HUES48 (cell line): Measurements from ENCODE around the gene COA5.
A peak's percentile ranks its signal among the peaks of the same experiment; 100 is the strongest.

Source experiments
- H3K27ac ChIP-seq: one replicate; pipeline ENCODE4 v1.7.0; 2013; ENCODE audit warnings: low read depth, low read length, inconsistent platforms
- H3K27me3 ChIP-seq: 2 replicates; pipeline ENCODE4 v1.6.1; 2013; ENCODE audit warnings: mild to moderate bottlenecking, low read length; ENCODE audit not compliant: control insufficient read depth, insufficient read depth
- H3K36me3 ChIP-seq: 2 replicates; pipeline ENCODE4 v1.6.1; 2013; ENCODE audit warnings: low read length; ENCODE audit not compliant: control insufficient read depth, insufficient read depth
- H3K4me1 ChIP-seq: 2 replicates; pipeline ENCODE4 v1.6.1; 2013; ENCODE audit warnings: mild to moderate bottlenecking, low read length; ENCODE audit not compliant: control insufficient read depth, insufficient read depth
- H3K4me3 ChIP-seq: 2 replicates; pipeline ENCODE4 v1.5.1; 2013; ENCODE audit warnings: mild to moderate bottlenecking, low read depth, low read length
- H3K9ac ChIP-seq: 2 replicates; pipeline ENCODE4 v1.6.1; 2013; ENCODE audit warnings: mild to moderate bottlenecking, low read depth, low read length, moderate library complexity
- H3K9me3 ChIP-seq: 2 replicates; pipeline ENCODE4 v1.6.1; 2013; ENCODE audit warnings: low read length; ENCODE audit not compliant: control insufficient read depth, insufficient read depth

COA5 gene, protein sequence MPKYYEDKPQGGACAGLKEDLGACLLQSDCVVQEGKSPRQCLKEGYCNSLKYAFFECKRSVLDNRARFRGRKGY

DNA sequence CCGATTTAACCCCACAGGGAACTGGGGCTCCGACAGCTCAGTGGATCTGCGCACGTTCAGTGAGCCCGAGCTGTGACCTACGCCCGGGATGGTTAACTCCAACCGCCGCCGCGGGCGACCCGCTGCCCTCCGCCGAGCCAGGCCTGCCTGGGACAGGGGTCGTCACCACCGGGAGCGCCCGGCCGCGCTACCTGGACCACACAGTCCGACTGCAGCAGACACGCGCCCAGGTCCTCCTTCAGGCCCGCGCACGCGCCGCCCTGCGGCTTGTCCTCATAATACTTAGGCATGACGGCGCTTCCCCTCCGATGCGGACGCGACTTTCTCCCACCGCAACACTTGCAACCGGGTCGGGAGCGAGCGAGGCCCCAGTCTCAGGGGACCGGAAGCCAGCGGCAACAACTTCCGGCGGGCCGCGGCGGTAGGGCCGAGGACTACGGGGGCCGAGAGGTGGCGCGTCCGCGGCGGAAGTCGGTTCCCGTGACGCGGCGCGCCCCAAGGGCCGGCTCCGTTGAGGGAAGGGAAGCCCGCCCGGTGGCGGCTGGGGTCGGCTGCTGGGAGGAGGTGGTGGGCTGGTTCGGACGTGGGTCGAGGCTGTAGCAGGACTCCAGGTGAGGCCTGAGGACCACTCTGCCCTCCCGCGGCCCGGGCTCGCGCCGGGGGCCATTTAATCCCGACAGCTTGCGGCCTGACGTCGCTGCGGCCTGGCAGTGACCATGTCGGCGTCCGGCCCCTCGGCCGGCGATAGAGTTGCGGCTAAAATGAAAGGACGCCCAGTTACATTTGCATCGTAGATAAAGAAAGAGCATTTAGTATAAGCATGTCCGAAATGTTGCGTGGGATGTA lies at the start of gene COA5, which contains the start of gene UNC50:
Gene COA5, minus strand, starts transcription at position 397 of the 846 bp plus-strand sequence. Its CDS starts 107 bp downstream, at position 290.
Gene UNC50, plus strand, starts transcription at position 474 of the 846 bp plus-strand sequence. CDS start 1,171 bp downstream, outside the sequence.
- Histone ChIP-seq H3K9me3 (no peaks in the 10 kb centered on the region), H3K9ac (peak within 1 kb of the TSS; percentile 87), H3K4me1 (peaks cover 11% of the 10 kb centered on the region), H3K27me3 (no peaks in the 10 kb centered on the region), H3K36me3 (peaks cover 42% of the 10 kb centered on the region), H3K4me3 (peak within 1 kb of the TSS; percentile 87), H3K27ac (peak within 1 kb of the TSS; percentile 96)

DNA sequence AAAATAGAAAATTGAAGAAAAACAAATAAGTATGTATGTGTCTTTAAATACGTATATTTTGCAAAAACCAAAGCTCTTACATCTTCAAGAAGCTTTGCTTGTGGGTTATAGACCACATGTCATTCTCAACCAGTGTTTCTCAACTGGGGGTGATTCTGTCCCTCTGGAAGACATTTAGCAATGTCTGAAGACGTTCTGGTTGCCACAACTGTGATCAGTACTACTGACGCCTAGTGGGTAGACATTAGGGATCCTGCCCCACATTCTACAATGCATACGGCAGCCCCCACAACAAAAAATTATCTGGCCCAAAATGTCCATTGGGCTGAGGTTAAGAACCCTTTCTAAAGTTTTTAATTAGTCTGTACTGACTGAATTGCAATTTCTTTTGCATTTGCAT lies 48.5 kb upstream of the COA5 start:
- Histone ChIP-seq H3K9me3 (no peaks in the 10 kb centered on the region), H3K4me1 (no peaks in the 10 kb centered on the region), H3K27ac (no peak overlapping the region), H3K9ac (no peak overlapping the region), H3K4me3 (no peak overlapping the region), H3K27me3 (no peaks in the 10 kb centered on the region), H3K36me3 (no peaks in the 10 kb centered on the region)

- Histone ChIP-seq H3K36me3 (no peaks in the 10 kb centered on the region), H3K4me1 (no peaks in the 10 kb centered on the region), H3K9me3 (no peaks in the 10 kb centered on the region), H3K27ac (no peak overlapping the region), H3K4me3 (no peak overlapping the region), H3K9ac (no peak overlapping the region), H3K27me3 (no peaks in the 10 kb centered on the region)
Observed at GRCh38 chr2:98654699-98655495, 46.6 kb upstream of the COA5 start.

DNA sequence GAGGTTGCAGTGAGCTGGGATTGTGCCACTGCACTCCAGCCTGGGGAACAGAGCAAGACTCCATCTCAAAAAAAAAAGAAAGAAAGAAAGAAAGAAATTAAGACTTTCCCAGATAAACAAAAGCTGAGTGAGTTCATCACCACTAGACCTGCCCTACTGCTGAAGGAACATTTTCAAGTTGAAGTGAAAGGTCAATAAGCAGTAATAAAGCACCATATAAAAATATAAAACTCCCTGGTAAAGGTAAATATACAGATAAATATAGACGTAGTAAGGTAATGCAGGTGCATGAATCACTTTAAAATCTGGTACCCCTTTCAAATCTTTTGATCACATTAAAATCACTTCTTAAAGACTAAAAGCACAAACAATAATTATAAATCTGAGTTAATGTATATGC lies 42.7 kb upstream of the COA5 start:
- H3K27me3 ChIP-seq: no peaks in the 10 kb centered on the region
- no peak overlapping the region for H3K27ac ChIP-seq
- H3K36me3 ChIP-seq: no peaks in the 10 kb centered on the region
- no peaks in the 10 kb centered on the region for H3K4me1 ChIP-seq
- no peaks in the 10 kb centered on the region for H3K9me3 ChIP-seq
- H3K9ac ChIP-seq: no peak overlapping the region
- no peak overlapping the region for H3K4me3 ChIP-seq

- H3K4me3 ChIP-seq: no peak overlapping the region
Observed at GRCh38 chr2:98649992-98650375, 41.7 kb upstream of the COA5 start.

GRCh38 chr2:98649135-98649991 lies 41.1 kb upstream of the COA5 start:
- no peak overlapping the region for H3K4me3 ChIP-seq
- peaks cover 5% of the 10 kb centered on the region for H3K4me1 ChIP-seq
- H3K36me3 ChIP-seq: no peaks in the 10 kb centered on the region
- no peaks in the 10 kb centered on the region for H3K27me3 ChIP-seq
- H3K27ac ChIP-seq: no peak overlapping the region
- no peaks in the 10 kb centered on the region for H3K9me3 ChIP-seq
- no peak overlapping the region for H3K9ac ChIP-seq

More at GRCh38 chr2:98649992-98650375, 41.7 kb upstream of the COA5 start:
- no peaks in the 10 kb centered on the region for H3K36me3 ChIP-seq
- H3K9me3 ChIP-seq: no peaks in the 10 kb centered on the region
- H3K27ac ChIP-seq: no peak overlapping the region
- H3K9ac ChIP-seq: no peak overlapping the region
- peaks cover 2% of the 10 kb centered on the region; the same call in 1 of the 2 replicates for H3K4me1 ChIP-seq
- H3K27me3 ChIP-seq: no peaks in the 10 kb centered on the region

DNA sequence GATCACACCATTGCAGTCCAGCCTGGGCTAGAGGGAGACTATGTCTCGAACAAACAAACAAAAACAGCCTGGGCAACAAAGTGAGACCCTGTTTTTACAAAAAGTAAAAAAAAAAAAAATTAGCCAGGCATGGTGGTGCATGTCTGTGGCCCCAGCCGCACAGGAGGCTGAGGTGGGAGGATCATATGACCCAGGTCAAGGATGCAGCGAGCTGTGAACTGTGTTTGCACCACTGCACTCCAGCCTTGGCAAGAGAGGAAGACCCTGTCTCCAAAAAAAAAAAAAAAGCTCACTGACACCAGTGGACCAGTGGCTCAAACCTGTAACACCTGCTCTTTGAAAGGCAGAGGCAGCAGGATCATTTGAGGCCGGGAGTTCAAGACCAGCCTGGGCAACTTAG lies 40.1 kb upstream of the COA5 start:
- no peaks in the 10 kb centered on the region for H3K9me3 ChIP-seq

GRCh38 chr2:98647636-98648035 lies 39.3 kb upstream of the COA5 start:
- Histone ChIP-seq H3K9ac (no peak overlapping the region), H3K4me3 (no peak overlapping the region), H3K27me3 (no peaks in the 10 kb centered on the region), H3K27ac (no peak overlapping the region), H3K9me3 (no peaks in the 10 kb centered on the region), H3K4me1 (peaks cover 15% of the 10 kb centered on the region), H3K36me3 (no peaks in the 10 kb centered on the region)

More for the DNA sequence above, 40.1 kb upstream of the COA5 start:
- H3K4me1 ChIP-seq: peaks cover 14% of the 10 kb centered on the region
- H3K27ac ChIP-seq: no peak overlapping the region
- no peak overlapping the region for H3K4me3 ChIP-seq
- H3K27me3 ChIP-seq: no peaks in the 10 kb centered on the region
- H3K9ac ChIP-seq: no peak overlapping the region
- no peaks in the 10 kb centered on the region for H3K36me3 ChIP-seq

DNA sequence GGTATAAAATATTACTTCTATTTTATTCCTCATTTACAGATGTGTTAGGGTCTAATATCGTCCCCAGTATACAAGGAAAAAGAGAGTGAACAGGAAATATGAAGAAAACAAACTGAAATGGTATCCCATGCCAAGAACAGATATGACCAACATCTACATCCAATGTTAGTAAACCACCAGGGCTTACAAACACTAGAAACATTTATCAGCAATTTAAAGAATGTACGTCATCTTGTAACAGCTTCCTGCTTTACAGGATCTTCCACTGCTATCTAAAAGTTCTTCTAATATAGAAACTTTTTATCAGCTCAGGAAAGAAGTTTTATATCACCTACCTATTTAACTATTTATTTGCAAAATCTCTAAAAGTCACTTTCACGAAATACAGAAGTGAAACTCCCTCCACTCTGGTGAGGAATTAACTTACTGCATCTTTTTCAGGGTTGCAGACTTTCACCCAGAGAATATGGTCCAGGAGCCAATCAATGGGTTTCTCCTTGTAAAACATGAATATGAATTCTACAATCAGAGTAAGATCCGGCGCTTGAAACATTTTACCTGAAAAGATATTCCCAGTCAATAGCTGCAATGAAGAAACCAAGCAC lies 35.3 kb upstream of the COA5 start:
- Histone ChIP-seq H3K9ac (no peak overlapping the region), H3K27ac (no peak overlapping the region), H3K9me3 (no peaks in the 10 kb centered on the region), H3K4me3 (no peak overlapping the region), H3K36me3 (no peaks in the 10 kb centered on the region), H3K27me3 (no peaks in the 10 kb centered on the region), H3K4me1 (peaks cover 15% of the 10 kb centered on the region)
